GM10266 (cell line): ENCODE data around the gene DDR2.

ENCODE experiments used
- DNase-seq: peaks from one replicate; pipeline ENCODE4 v3.0.0; 2012; ENCODE audit errors: extremely low spot score
- CTCF ChIP-seq: IDR thresholded peaks from 2 replicates; pipeline ENCODE4 v1.5.1; 2012; ENCODE audit warnings: mild to moderate bottlenecking, low read depth; ENCODE audit not compliant: control insufficient read depth, insufficient read depth; ENCODE audit errors: missing control alignments

Gene DDR2

GRCh38 chr1:162710780-162711465, 78.7 kb downstream of the DDR2 start:
- DNase-seq: no peak
- TF ChIP-seq CTCF: no peak

DNA sequence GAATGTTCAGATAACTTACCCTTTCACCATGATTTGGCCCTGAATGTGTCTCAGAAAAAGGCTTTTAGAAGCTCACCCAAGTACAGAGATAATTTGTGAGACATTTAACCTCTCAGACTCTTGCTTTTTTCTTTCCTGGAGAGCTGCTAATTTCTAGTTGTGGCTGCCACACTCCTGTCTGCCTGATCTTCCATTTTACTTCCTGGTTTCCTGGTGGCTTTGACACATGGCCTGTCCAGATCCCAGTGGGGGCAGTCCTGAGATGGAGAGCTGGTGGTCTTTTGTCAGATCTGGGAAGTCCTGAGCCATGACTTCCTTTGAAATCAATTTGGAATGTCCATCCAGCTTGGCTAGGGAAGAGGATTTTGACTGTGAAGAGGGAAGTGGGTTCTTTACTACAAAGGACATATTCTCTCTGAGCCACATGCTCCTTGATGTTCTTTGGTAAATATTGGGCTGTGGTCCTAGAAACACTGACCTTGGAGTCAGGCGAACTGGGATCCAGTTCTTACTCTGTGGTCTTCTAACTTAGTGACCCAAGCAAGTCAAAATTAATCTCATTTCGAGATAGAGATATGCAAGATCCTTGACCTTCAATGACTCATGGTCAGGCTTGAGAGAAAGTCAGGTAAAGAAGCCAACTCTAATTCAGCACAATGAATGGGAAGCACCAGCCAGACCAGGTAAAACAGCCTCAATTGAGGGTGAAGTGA, 80.2 kb downstream of the DDR2 start:
- TF ChIP-seq CTCF: no peak
- no peak for DNase-seq

DNA sequence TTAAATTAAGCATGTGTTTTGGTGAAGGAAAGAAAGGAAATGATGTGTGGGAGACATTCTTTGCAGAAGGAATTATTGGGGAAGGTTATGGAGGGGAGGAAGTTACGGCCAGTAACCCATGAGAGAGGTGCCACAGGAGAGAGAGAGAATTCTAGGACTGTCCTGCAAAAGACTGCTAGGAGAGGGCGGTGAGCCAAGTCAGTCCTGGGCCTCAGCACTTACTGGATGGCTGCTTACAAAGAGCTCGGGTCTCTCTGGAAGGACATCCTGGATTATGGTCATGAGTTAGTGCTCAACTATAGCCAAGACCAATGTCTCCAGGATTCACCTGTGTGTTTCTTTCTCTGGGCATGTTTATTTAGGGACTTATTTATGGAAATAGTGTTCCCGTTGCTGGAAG, 83.9 kb downstream of the DDR2 start:
- DNase-seq: no peak
- TF ChIP-seq CTCF: no peak

DNA sequence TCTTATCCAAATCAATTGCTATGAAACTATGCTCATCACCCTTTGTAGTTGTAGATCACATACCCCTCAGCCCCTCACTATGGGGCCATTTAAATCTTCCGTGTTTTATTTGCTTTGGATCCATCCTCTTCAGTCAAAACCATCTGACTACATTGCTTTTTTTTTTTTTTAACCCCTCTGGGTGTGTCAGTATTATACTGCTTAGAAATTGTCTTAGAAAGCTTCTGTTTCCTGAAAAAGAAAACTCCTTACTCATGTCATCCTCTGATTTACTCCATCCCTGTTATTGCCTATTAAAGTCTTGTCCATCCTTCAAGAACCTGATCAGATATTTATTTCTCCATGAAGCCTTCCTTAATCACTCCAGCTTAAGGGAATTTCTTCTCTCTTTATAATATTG, 84.3 kb downstream of the DDR2 start:
- no peak for TF ChIP-seq CTCF
- DNase-seq: no peak

DNA sequence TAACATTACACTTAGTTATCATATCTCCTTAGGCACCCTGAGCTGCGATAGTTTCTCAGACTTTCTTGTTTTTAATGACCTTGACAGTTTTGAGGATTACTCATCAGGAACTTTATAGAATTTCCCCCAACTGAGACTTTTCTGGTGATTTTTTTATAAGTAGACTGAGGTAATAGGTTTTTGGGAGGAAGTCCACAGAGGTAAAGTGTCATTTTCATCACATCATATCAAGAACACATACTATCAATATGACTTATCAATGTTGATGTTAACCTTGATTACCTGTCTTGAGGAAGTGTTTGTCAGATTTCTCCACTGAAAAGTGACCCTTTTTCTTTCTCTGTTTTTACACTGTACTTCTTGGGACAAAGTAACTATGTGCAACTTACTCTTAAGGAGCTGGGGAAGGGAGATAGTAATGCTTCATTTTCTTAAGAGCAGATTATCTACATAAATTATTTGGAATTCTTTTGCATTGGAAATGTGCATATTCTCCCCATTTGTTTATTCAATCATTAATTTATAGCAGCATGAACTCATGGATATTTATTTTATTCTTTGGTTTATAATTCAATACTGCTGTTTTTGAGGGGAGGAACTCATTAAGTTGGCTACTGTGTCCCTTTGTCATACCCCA, 85.4 kb downstream of the DDR2 start:
- DNase-seq: no peak
- TF ChIP-seq CTCF: no peak

DNA sequence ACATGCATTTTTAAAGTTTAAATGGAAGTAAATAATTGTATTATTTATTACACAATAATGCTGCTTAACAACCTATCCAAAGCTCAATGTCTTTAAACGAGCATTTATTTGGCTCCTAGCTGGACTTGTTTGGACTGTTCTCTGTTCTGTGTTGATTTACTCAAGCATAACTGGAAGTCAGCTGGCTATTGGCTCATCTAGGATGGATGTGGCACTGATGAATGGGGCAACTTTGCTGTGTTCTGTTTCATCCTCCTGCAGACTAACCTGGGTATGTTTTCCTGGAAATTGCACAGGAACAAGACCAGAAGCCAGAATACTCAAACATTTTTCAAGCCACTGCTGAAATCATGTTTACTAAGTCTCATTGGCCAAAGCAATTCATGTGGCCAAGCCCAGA, 87.4 kb downstream of the DDR2 start:
- no peak for TF ChIP-seq CTCF
- no peak for DNase-seq

- DNase-seq: no peak
- TF ChIP-seq CTCF: no peak
Observed at GRCh38 chr1:162720996-162721395, 88.7 kb downstream of the DDR2 start.
